ENCODE results near the gene PFN3.

Gene PFN3

DNA sequence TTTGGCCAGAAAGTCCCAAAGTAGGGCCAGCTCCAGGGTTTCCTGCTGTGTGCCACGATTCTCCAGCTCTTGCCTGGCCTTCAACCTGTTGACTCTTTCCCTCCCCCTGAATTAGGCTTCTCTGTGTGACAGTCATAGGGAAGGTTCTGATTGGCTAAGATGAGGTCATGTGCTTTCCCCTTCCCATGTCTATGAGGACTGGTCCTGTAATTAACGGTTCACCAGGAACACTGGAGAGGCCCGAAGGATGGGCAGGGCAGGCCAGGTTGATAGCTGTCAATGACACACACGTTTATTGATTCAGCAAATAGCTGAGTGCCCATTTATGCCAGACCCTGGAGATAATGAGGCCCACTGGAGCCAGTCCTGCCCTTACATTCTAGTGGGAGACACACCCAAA lies 37.2 kb upstream of the PFN3 start:
- no peak for DNase-seq

DNA sequence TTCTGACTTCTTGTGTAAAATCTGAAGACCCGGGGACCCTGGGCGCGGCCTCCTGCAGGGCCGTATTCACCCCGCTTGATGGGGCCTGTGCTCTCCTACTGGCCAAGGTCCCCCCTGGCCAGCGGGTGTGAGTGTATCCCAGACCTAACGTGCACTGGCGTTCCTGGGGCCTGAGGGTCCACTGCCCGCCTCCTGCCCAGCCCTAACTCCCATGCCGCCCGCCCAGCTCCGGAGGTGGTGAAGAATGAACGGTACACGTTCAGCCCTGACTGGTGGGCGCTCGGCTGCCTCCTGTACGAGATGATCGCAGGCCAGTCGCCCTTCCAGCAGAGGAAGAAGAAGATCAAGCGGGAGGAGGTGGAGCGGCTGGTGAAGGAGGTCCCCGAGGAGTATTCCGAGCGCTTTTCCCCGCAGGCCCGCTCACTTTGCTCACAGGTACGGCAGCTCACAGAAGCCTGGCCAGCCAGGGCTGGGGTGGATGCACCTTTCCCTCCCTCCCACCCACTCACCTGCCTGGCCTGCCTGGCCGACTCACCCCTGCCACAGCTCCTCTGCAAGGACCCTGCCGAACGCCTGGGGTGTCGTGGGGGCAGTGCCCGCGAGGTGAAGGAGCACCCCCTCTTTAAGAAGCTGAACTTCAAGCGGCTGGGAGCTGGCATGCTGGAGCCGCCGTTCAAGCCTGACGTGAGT lies 35.5 kb upstream of the PFN3 start:
- no peak for DNase-seq

DNA sequence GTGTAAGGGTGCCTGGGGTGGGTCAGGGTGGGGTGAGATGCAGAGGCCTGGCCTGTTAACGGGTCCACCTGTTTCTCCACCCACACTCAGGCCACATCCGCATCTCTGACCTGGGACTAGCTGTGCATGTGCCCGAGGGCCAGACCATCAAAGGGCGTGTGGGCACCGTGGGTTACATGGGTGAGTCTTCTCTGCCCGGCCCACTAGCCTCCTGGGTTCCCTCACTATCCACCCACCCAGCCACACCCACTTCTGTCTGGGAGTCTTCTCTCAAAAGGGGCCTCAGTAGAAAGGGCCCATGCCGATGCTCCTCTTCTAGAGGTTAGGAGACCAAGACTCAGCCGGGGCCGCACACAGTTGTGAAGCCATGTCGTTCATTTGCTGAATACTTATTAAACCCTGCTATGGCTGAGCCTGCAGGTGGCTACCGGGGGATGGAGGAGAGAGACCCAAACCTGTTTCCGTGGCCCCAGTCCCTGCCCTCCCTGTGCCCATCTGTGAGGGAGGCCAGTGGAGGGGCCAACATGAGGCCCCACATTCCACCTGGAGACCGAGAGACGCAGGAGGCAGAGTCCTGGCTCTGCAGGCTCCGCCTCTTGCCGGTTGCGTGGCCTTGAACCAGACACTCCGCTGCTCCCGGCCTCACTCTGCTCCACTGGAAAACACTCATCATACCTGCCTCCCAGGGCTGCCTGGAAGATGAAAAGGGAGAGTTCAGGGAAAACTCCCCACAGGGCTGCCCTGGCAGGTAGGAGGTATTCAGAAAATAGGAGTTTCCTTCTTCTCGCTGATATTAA lies 34.7 kb upstream of the PFN3 start:
- DNase-seq, result no peak

DNA sequence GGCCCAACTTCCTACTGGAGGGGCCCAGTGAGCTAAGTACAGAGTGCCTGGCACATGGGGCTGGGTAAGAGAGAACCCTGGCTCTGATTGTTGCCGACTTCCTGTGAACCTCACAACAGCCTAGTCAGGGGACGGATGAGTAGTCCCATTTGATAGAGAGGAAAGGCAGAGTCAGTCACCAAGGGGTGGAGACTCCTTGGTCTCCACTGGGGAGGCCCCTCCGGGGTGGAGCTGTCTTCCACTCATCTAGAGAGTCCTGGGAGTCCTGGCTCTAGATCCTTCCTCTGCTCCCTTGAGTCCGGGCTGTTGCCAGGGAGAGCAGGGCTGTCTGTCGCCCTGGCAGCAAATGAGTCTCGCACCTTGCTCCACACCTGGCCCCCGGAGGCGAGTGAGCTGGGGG lies 34.0 kb upstream of the PFN3 start:
- no peak for DNase-seq

DNA sequence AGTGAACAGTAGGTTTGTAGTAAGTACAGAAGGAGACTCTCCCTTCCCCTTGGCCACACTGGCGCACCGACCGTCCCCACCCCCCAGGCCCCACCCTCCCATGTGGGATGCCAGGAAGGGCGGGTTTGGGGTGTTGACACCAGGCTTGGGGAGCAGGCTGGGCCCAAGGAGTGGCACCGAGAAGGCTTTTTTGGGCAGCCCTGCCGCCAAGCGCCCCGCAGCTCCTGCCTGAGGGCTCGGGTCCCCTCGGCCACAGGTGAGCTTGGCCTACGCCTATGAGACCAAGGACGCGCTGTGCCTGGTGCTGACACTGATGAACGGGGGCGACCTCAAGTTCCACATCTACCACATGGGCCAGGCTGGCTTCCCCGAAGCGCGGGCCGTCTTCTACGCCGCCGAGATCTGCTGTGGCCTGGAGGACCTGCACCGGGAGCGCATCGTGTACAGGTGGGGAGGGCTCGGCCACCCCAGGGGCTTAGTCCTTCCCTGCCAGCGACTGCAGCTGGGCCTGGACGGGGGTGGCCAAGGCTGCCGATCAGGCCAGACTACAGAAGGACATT lies 33.3 kb upstream of the PFN3 start:
- no peak for DNase-seq

DNA sequence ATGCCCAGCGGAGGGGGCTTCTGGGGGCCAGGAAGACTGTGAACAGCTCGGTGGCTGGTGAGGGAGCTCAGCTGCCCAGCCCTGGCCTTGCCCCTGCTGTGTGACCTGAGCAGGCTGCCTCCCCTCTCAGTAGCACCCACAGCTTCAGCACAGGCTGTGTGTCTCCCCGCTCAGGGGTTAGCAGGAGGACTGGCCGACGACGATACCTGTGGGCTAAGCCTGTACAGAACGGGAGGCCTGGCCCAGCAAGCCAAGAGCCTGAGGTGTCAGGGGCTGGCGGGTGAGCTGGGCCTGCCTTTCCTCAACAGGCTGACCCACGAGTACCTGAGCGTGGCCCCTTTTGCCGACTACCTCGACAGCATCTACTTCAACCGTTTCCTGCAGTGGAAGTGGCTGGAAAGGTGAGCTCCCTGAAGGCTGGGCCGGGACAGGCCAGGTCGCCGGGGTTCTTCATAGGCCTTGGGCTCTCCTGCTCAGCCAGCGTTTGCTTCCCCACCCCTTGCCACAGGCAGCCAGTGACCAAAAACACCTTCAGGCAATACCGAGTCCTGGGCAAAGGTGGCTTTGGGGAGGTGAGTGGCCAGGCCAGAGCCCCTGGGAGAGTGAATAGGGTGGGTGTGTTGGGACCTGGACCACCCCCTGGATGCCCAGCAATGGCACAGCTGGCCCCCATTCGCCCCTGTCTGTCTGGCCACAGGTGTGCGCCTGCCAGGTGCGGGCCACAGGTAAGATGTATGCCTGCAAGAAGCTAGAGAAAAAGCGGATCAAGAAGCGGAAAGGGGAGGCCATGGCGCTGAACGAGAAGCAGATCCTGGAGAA lies 32.6 kb upstream of the PFN3 start:
- no peak for DNase-seq

DNA sequence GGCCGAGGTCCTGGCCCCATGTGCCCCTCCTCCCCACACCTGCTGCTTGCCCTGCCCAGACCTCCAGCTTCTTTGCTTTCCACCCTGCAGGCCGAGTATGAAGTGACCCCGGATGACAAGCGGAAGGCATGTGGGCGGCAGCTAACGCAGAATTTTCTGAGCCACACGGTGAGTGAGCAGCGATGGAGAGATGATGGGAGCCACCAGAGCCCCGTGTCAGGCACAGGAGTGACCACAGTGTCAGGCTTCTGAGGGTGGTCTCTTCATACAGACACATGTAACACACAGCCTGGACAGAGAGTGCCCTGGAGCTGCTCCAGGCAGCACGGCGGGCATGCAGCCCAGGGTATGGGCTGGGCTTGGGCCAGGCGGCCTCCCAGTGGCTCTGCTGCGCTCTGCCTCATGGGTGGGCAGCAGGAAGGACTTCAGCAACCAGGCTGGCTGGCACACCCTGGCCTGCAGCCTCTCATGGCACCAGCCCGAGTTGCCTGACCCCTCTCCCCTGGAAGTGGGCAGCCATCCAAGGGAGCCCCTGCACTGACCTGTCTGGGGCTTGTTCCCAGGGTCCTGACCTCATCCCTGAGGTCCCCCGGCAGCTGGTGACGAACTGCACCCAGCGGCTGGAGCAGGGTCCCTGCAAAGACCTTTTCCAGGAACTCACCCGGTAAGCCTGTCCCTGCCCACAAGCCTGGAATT lies 31.8 kb upstream of the PFN3 start:
- no peak for DNase-seq

DNA sequence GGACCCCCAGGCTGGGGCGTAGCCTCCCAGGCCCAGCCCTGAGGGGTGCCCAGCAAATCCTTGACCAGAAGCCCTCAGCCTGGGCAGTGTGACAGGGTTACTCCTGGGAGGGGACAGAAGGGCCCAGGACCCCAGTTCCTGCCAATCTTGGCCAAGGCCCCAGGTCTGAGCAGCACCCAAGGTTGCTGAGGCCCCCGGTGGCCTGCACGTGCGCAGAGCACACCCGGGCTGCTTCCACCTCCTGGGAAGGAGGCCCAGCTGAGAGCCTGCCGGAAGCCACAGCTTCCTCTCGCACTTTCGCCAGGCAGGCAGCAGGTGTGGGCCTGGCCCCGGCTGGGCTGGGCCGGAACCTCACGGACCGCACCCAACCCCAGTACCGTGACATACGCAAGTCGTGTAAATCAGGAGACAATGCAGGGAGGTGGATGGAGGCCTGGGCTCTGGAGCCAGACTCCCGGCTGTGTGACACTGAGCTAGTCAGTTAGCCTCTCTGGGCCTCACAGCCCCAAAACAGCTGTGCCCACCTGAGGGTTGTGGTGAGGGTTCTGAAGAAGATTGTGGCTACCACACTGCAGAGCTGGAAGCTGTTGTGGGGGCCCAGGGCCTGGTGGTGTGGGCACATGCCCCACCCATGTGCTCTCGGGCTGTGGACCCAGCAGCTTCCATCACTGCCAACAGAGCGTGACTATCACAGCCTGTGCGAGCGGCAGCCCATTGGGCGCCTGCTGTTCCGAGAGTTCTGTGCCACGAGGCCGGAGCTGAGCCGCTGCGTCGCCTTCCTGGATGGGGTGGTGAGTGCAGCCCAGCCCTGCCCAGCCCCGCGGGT lies 31.1 kb upstream of the PFN3 start:
- DNase-seq, result no peak

DNA sequence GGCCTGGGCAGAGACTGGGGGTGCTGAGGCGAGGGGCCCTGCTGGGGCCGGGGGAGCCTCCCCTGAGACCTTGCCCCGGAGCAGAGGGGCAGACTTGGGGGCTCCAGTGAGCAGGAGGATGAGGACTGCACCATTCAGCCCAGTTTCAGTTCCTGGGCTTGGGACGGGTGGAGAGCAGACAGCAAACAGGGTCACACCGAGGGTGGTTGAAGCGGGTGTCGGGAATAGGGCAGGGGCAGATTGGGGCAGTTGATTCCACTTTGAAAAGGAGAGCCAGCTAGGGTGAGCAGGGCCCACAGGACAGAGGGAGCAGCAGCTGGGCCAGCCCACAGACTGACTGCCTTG lies 30.5 kb upstream of the PFN3 start:
- no peak for DNase-seq

DNA sequence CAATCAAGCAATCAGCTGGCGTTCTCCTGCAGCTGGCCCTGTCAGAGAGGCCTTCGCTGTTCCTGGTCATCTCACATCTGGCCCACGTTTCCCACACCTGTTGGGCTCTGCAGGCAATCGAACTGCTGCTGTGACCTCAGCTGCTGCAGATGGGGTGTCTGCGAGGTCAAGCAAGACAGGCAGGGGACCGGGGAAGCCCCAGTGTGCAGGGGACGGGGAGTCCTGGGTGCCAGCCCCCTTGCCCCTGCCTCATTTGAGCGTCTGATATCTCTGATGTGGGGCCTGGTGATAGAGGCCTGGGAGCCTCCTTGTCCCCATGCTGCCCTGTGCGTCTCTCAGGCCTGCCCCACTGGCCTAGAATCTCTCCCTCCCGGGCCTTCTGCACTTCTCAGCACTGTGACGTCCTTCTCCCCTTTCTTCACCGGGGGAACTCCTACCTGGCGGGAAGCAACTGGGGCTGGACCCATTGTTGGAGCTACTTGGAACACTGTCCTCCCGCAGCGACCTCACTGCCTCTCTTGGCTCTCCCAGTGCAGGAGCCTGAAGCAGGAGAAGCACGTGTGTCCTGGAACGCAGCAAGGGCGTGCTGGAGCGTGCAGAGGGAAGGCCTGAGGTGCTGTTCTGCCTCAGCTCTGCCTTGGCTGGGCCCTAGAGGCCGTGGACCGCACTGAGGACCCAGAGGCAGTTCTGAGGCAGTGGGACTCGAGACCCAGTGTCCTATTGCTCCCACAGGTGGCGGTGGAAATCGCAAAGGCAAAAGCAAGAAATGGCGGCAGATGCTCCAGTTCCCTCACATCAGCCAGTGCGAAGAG lies 29.9 kb upstream of the PFN3 start:
- DNase-seq, result no peak

DNA sequence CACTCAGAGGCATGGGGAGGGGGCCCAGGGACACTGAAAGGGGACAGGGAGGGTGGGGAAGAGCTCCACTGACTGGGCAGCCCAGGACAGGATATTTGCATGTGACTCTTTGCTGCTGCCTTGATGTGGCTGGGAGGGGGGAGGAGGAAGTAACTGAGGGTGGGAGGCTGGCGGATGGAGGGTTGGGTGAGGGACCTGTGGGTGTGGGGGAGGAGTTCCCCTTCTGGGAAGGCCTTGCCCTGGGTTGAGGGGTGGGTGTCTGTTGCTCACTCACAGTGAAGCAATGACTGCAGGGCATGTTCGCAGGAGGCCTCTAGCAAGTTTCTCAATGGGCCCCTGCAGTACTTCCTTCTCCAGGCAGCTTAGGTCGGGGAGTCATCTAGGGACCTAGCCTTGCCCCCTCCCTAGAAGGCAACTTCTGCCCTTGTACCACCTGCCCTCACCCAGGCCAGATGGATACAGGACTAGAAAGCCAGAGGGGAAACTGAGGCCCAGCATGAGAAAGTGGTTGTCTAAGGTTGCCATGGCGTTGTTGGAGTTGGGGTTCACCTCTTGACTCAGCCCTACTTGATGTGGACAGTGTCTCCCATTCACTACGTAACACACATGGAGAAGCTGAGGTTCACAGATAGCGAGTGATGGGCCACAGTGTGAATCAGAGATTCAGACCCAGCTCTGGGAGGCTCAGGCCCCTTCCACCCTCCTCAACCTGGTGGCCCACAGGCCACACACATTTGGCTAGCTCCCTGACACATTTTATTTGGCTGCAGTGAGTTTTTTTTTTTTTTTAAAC lies 29.0 kb upstream of the PFN3 start:
- DNase-seq, result peak; percentile 95 to 98

DNA sequence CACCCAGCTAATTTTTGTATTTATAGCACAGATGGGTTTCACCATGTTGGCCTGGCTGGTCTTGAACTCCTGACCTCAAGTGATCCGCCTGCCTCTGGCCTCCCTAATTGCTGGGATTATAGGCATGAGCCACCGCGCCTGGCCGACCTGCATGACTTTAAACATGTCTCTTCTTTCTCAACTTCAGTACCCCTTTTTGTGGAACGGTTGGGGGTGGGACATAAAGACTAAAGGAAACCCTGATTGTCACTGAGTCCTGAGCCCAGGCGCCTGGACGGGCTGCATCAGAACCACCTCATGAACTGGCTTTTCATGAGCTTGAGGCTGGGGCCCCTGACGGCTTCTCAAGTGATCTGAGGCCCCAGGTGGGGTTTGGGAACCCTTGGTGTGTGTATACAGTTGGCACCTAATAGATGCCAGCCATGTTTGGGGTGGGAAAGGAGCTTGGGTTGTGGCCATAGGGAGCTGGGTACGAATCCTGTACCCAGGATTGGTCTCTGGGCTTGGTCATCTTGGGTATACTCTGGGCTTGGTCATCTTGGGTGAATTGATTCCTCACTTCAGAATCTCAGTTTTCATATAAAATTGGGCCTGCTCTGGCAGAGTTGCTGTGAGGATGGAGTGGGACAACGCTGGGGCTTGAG lies 28.2 kb upstream of the PFN3 start:
- DNase-seq, result no peak

DNA sequence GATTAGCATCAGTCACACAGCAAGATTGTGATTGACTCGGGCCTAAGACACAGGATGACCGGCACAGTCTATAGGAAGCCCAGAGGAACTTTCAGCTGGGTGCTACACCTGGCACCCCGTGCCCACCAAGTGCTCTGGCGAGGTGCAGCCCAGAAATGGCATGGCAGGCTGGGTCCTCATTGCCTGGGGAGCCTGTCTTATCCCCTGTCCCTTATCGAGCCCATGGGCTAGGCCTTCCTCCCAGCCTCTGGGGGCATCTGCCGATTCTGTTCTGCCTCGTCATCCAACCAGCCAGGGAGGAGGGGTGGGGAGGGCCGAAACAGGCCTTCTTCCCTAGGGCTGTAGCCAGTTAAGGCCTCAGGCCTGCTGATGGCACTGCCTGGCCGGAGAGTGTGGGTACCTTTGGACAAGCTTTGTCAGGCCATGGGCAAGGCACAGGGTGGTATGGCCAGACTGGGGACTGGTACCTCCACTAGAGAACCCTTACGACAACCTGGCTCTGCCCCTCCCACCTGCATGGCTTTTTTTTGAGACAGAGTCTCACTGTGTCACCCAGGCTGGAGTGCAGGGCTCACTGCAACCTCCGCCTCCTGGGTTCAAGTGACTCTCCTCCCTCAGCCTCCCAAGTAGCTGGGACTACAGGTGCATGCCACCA lies 27.6 kb upstream of the PFN3 start:
- DNase-seq, result peak; percentile 27 to 28

DNA sequence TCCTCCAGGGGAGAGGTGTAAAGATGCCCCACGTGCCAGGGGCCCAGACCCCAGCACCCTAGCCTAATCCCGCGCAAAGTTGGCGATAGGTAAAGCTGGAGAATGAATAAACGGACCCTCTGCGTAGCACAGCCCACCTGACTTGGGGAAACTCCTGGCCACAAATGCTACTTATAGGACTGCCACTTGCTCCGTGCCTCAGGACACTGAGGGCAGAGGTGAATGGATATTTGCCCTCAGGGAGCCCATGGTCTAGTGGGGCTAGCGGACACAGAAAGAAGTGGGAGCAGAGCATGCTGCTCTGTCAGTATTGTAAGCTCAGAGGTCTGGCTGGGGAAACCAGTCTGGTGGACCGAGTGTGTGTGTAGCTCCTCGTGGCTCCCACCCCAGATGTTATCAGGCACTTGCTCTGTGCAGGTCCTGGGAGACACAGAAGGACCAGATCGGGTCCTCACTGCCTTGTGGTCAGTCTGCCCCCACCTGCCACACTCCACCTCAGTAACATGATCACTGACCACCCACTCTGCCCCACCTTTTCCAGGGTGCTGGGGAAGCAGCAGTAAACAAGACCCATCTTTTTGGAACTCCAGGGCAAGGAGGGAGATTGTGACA lies 26.9 kb upstream of the PFN3 start:
- no peak for DNase-seq

DNA sequence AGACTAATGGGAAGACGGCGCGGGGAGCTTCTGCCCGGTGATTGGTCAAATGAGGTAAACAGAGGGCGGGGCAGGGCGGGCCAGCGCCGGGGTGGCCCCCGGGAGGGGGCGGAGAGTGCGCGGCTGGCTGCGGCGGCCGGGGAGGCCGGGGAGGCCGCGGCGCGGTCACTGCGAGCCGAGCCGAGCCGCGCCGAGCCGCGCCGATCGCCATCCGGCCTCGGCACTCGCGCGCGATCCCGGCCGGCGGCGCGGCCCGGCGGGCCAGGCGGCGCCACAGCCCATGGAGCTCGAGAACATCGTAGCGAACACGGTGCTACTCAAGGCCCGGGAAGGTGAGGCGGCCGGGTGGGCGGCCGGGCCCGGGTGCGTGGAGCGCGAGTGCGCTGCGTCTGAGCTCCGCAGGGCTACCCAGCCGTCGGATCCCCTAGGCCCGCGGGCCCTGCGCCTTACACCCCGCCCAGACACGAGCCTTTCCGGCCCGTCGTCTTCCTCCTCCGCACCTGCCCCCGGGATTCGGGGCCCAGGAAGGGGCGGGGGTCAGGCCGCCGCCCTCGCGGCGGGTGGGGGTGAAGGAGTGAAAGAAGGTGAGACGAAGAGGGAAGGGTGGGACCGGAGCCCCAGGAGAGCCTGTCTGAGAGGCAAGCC lies 26.2 kb upstream of the PFN3 start, which contains the start of gene GRK6:
Gene GRK6 (plus strand): TSS at position 111 of the 645 bp plus-strand sequence. CDS start 170 bp downstream, at position 281.
- DNase-seq, result no peak

DNA sequence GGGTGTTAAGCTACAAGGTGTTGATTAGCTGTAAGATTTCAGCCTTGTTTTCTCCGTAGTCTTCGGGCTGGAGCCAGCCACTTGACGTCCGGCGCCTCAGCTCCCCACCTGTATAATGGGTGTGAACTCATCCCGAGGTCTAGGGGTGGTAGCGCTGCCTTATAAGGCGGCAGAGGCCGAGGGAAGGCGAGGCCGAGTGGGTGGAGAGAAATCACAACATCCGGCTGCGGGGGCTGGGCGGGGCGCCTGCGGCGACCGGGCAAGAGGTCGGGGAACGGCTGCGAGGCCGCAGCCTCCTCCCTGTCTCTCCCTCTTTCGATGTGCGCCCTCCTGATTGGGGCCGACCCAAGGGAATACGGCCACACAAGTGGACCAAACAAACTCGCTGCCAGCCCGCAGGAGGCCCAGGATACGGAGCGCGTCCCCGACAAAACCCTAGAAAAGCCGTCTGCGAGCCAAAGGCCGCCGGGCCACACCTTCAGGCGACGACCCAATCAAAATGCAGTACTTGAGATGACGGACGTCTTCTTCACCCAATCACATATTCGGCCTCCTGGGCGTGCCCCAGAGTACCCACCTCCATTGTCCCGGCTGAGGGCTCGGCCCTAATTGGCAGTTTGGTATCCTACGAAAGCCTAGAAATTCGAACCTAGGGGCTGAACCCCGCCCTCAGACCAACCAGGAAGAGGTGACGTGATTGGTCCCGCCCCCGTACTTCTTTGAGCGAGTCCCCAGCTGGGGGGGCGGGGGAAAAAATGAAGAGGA lies 25.5 kb upstream of the PFN3 start:
- DNase-seq, result peak; percentile 100

DNA sequence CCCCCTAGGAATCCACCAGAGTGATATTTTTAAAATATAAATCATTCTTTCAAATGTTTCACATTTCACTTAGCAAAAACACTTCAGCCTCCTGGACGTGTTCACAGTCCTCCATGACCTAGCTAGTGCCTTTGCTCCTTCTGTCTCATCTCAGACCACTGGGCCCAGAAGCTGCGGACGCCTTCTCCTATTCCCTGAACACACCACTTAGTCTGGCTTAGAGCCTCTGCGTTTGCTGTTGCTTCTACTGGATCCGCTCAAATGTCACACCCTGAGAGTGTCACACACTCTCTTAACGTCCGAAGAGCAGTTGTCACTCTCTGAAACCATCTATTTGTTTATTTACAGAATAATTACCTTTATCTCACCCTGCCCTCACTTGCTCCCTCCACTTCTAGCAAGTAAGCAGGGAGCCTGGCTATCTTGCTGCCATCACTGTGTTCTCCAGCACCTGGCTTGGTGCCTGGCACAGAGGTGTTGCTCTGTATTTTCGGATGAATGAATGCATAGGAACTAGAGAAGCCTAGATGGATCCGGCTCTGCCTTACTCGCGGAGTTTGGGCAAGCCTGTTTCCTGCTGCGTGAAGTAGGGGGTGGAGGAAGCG lies 24.8 kb upstream of the PFN3 start:
- no peak for DNase-seq
